Activated T-cell treated with anti-CD3 and anti-CD28 coated beads for 1 hour (primary cell): ENCODE measurements around the gene SLC3A2.

Experiments
- DNase-seq: peaks from one replicate; pipeline ENCODE4 v3.0.0-alpha.2; 2020; ENCODE audit warnings: low read depth

The SLC3A2 gene

GRCh38 chr11:62880231-62880802, 379 bp upstream of the SLC3A2 start:
- no peak for DNase-seq

- DNase-seq = peak; percentile 86
Observed at GRCh38 chr11:62881579-62882430, 1.1 kb downstream of the SLC3A2 start.

- no peak for DNase-seq
Observed at GRCh38 chr11:62882431-62882749, 1.7 kb downstream of the SLC3A2 start.

GRCh38 chr11:62882788-62883501, 2.2 kb downstream of the SLC3A2 start:
- no peak for DNase-seq

- DNase-seq = no peak
Observed at GRCh38 chr11:62883673-62884072, 3.0 kb downstream of the SLC3A2 start.

- DNase-seq = no peak
Observed at GRCh38 chr11:62885137-62885750, 4.5 kb downstream of the SLC3A2 start.

GRCh38 chr11:62888406-62888805, 7.7 kb downstream of the SLC3A2 start:
- no peak for DNase-seq

- DNase-seq = no peak
Observed at GRCh38 chr11:62889126-62889483, 8.4 kb downstream of the SLC3A2 start.

GRCh38 chr11:62889484-62890437, 9.1 kb downstream of the SLC3A2 start:
- DNase-seq = no peak

- no peak for DNase-seq
Observed at GRCh38 chr11:62892077-62892922, 11.6 kb downstream of the SLC3A2 start.

GRCh38 chr11:62895501-62895900, 14.8 kb downstream of the SLC3A2 start:
- DNase-seq = no peak

- DNase-seq = no peak
Observed at GRCh38 chr11:62896049-62896448, 15.4 kb downstream of the SLC3A2 start.

- no peak for DNase-seq
Observed at GRCh38 chr11:62897311-62897710, 16.6 kb downstream of the SLC3A2 start.

GRCh38 chr11:62898027-62898426, 17.3 kb downstream of the SLC3A2 start:
- no peak for DNase-seq

GRCh38 chr11:62902932-62903331, 22.2 kb downstream of the SLC3A2 start:
- DNase-seq = no peak

- no peak for DNase-seq
Observed at GRCh38 chr11:62905296-62905695, 24.6 kb downstream of the SLC3A2 start.

GRCh38 chr11:62905927-62906531, 25.3 kb downstream of the SLC3A2 start:
- DNase-seq = peak; percentile 74

GRCh38 chr11:62908468-62909072, 27.9 kb downstream of the SLC3A2 start:
- DNase-seq = no peak

- no peak for DNase-seq
Observed at GRCh38 chr11:62909107-62909894, 28.6 kb downstream of the SLC3A2 start.
